Activated CD8-positive, alpha-beta memory T cell treated with anti-CD3 and anti-CD28 coated beads, Interleukin-2, amount 50 U/mL, for 48 hours (primary cell): ENCODE measurements around the gene ZDHHC14.
"Not testable (repeated sequence)": the region's sequence is repeated elsewhere in the genome, so short reads cannot be mapped to it uniquely, and the experiment has no call there.

Experiments
- DNase-seq: peaks from one replicate; pipeline ENCODE4 v3.0.0-alpha.2; 2020

The ZDHHC14 gene

GRCh38 chr6:157381631-157382621, 936 bp downstream of the ZDHHC14 start:
- DNase-seq: peak; percentile 81

- no peak for DNase-seq
Measured at GRCh38 chr6:157382821-157383220, 1.8 kb downstream of the ZDHHC14 start.

- no peak for DNase-seq
Measured at GRCh38 chr6:157383471-157383870, 2.5 kb downstream of the ZDHHC14 start.

- DNase-seq: not testable (repeated sequence)
Measured at GRCh38 chr6:157384962-157385361, 4.0 kb downstream of the ZDHHC14 start.

- no peak for DNase-seq
Measured at GRCh38 chr6:157385482-157385881, 4.5 kb downstream of the ZDHHC14 start.

- DNase-seq: no peak
Measured at GRCh38 chr6:157386023-157386422, 5.0 kb downstream of the ZDHHC14 start.

GRCh38 chr6:157386454-157386853, 5.5 kb downstream of the ZDHHC14 start:
- no peak for DNase-seq

GRCh38 chr6:157388924-157389323, 7.9 kb downstream of the ZDHHC14 start:
- no peak for DNase-seq

- DNase-seq: no peak
Measured at GRCh38 chr6:157390273-157391060, 9.5 kb downstream of the ZDHHC14 start.

- DNase-seq: no peak
Measured at GRCh38 chr6:157392927-157393668, 12.1 kb downstream of the ZDHHC14 start.

- DNase-seq: no peak
Measured at GRCh38 chr6:157393669-157394327, 12.8 kb downstream of the ZDHHC14 start.

GRCh38 chr6:157395199-157395598, 14.2 kb downstream of the ZDHHC14 start:
- not testable (repeated sequence) for DNase-seq

GRCh38 chr6:157396026-157396425, 15.0 kb downstream of the ZDHHC14 start:
- no peak for DNase-seq

- DNase-seq: no peak
Measured at GRCh38 chr6:157397660-157398059, 16.7 kb downstream of the ZDHHC14 start.

- no peak for DNase-seq
Measured at GRCh38 chr6:157398151-157398550, 17.2 kb downstream of the ZDHHC14 start.

- DNase-seq: no peak
Measured at GRCh38 chr6:157400676-157401075, 19.7 kb downstream of the ZDHHC14 start.

GRCh38 chr6:157401734-157402338, 20.8 kb downstream of the ZDHHC14 start:
- no peak for DNase-seq

GRCh38 chr6:157402996-157403685, 22.2 kb downstream of the ZDHHC14 start:
- no peak for DNase-seq

GRCh38 chr6:157403686-157404051, 22.7 kb downstream of the ZDHHC14 start:
- no peak for DNase-seq

- DNase-seq: no peak
Measured at GRCh38 chr6:157405986-157406385, 25.0 kb downstream of the ZDHHC14 start.

GRCh38 chr6:157406661-157407060, 25.7 kb downstream of the ZDHHC14 start:
- no peak for DNase-seq
